ENCODE results near the gene PLCL2.

DNA sequence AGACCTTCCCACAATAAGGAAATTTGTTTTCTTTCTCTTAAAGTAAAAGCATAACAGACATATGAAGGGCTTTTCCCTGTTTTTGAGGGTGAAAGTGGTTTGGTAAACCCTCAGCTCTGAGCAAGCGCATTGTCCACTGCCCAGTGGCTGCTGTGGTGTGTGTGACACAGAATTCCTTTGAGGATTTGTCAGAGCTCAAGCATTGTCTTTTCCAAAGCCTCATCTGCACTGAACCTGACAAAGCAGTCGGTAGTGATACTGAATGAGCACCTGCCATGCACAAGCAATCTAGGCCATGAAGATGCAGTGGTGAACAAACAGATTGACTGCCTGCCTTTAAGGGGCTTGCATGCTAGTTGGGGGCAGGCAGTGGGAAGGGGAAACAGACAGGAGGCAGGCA lies 128.3 kb downstream of the PLCL2 start:
- TF ChIP-seq, protein P1, sequence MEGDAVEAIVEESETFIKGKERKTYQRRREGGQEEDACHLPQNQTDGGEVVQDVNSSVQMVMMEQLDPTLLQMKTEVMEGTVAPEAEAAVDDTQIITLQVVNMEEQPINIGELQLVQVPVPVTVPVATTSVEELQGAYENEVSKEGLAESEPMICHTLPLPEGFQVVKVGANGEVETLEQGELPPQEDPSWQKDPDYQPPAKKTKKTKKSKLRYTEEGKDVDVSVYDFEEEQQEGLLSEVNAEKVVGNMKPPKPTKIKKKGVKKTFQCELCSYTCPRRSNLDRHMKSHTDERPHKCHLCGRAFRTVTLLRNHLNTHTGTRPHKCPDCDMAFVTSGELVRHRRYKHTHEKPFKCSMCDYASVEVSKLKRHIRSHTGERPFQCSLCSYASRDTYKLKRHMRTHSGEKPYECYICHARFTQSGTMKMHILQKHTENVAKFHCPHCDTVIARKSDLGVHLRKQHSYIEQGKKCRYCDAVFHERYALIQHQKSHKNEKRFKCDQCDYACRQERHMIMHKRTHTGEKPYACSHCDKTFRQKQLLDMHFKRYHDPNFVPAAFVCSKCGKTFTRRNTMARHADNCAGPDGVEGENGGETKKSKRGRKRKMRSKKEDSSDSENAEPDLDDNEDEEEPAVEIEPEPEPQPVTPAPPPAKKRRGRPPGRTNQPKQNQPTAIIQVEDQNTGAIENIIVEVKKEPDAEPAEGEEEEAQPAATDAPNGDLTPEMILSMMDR (IDR thresholded peaks at IDR 0.05), result no peak
- no peak for TF ChIP-seq POLR2A (IDR thresholded peaks at IDR 0.05)
